ENCODE data around the gene TPRA1.

Gene TPRA1

DNA sequence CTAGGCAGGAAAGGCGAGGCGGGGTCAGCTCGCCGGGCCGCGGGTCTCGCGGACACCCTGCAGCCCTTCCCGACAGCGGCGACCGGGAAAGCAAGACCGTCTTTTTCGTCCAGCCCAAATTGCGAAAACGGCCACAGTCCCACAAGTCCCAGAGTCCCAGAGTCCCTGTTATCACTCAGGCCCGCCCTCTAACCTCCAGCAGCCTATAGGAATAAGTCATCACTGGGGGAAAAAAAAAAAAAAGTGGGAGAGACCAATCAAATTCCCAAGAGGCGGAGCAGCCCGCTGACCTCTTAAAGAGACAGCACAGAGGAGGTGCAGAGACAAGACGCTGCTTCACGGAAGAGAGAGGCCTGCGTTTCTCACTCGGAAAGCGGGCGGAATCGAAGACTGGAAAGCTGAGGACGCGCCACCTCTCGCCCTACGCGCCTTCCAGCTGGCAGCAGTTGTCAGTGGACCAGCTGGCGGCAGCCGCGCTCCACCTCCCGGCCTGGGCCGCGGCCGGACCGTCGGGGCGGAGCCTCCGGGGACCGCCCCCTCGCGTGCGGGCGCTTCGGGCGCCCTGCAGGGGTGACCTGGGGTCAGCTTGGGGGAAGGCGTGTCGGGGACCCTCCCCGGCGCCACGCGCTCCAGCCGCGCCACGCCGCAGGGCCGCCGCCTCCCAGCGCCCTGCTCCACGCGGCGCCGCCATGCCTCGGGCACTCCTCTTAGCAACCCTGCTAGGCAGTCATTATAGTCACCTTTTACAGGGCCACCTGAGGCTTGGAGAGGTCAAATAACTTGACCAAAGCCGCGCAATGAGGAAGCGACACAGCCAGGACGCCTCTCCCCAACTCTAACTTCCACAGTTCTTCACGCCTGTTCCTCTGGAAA, at the start of gene TPRA1:
Gene TPRA1, minus strand, starts transcription at position 141 of the 873 bp plus-strand sequence. CDS start 10,587 bp downstream, outside the sequence.
- DNase-seq (ENCODE audit: low read depth): peak; percentile 68

DNA sequence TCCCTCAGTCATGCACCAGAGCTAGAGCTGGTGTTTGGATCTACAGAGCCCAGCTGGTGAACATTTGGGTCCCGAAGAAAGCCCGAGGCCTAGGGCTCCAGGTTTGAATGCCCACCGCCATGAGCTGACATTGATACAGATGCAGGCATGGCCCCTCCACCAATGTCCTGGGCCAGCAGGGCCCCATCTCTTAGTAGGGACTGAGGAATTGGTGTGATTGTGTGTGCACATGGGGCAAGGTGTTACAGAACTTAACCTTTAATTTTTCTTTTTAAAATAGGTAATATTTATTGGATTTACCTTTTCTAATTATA, 49.5 kb upstream of the TPRA1 start:
- DNase-seq (ENCODE audit: low read depth): no peak

- no peak for DNase-seq (ENCODE audit: low read depth)
Observed at GRCh38 chr3:127639173-127640041, 48.9 kb upstream of the TPRA1 start.

DNA sequence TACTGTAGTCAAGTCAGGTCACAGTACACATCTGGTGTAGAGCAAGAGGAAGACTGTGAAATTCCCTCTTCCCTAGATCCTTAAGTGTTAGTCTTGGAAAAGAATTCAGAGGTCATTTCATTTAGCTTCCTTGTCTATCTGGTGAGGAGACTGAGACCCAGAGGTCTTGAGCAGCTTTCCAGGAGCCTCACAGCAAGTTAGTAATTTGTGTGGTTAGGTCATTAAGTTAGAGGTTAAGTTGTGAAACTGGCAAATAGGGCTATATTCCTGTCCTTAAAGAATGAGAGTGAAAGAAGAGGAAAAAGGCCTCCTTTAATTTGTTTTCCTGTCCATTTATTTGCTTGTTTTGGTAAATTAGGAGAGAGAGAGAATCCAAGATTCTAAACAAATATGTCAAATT, 47.4 kb upstream of the TPRA1 start:
- no peak for DNase-seq (ENCODE audit: low read depth)

DNA sequence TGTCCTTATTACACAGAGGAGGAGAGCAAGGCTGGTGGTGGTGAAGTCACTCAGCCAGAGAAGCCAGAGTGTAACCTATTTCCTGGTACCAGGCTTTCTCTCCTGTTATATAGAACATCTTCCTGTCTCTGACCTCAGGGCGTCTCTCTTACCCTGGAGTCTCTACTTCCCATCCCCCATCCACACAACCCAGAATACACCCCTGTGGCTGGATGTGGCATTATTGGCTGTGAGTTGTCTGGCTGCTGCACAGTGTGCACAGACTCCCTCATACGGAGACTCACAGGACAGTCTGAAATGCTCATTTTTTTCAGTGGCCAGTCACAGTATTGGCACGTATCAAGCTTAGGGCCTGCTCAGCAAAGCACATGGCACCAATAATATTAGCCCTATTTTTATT, 47.0 kb upstream of the TPRA1 start:
- DNase-seq (ENCODE audit: low read depth): no peak

DNA sequence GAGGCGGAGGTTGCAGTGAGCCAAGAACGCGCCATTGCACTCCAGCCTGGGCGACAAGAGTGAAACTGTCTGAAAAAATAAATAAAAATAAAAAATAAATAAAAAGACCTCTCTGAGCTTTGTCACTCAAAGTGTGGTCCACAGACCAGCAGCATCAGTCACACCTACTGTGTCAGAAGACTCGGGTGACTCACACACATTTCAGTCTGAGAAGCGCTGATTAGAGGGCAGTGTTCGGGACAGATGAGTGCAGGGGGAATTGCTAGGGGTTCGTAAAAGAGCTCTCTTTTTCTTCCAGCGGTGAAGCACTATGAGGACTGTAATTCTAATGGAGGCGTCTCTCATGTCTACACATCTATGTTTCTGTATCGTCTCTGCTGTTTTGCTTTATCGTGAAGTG, 44.1 kb upstream of the TPRA1 start:
- DNase-seq (ENCODE audit: low read depth): no peak

DNA sequence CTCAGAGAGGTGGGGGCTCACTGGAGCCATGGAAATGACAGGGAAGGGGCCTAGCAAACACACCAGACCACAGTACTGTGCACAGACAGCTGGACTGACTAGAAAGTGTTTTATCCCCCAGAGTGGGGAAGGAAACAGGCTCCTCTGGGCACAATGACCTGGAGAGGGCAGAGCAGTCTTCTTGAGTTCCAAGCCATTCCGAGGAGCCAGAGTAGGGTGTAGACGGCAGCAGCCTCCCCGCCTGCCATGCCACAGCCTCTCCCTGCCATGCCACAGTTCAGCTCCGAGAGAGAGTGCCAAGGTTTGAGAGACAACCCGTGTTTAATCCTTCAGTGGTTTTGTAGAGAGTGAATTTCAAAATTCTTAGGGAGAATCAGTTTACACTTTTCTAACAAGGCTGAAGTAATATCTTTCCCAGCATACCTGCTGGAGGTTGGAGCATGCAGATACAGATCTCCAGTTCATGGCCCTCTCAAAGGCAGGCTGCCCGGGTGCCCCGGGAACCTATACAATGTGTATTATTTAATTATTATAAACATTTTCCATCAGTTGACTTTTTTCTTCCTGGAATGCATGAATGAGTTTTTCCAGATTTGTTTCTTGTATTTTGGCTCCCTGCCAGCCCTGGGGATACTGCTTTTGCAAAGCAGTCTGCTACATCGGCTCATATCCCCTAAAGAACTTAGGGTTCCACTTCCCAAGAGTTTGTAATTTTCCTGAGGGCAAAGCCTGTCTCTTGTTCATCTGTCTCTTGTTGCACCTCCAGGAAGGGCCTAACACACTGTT, 41.7 kb upstream of the TPRA1 start:
- DNase-seq (ENCODE audit: low read depth): no peak

DNA sequence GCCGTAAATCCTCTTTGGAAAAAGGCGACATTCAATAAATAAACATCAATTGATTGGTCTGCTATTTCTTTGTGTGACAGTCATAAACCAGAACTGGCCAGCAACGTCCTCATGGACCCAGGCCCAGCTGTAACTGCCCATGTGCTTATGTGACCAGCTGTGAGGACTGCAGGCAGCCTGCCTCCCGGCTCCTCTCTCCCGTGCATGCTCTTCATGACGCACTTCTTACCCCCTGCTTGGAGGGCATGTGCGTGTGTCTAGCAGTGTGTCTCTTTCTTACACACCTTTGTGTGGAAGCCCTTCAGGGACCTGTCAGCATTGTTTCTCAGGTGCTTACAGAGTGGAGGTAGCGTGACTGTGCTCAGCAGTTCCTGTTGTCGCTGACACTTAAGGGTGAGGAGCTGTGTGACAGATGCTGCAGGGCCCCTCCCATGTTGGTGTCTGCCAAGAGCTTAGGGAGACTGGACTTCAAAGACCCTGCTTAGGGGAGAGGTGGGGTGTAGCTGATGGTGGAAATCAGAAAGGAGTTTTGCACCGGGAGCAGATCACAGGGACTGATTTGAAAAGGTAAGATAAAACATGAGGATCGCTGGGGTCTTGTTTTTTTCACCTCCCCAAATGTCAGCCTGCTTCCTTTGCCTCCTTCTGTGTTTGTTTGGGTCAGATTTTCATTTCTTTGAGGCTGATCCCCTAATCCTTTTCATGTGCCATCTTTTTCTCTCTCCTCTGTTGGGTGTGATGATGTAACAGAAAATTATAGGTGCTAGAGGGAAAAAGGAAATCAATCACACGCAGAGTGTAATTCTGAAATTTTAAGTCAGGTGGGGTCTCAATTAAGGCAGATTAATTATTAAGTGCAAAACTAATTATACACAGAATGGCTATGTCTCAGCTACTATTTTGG, 40.5 kb upstream of the TPRA1 start:
- DNase-seq (ENCODE audit: low read depth): no peak

- DNase-seq (ENCODE audit: low read depth): peak; percentile 28
Observed at GRCh38 chr3:127629467-127630403, 39.2 kb upstream of the TPRA1 start.

DNA sequence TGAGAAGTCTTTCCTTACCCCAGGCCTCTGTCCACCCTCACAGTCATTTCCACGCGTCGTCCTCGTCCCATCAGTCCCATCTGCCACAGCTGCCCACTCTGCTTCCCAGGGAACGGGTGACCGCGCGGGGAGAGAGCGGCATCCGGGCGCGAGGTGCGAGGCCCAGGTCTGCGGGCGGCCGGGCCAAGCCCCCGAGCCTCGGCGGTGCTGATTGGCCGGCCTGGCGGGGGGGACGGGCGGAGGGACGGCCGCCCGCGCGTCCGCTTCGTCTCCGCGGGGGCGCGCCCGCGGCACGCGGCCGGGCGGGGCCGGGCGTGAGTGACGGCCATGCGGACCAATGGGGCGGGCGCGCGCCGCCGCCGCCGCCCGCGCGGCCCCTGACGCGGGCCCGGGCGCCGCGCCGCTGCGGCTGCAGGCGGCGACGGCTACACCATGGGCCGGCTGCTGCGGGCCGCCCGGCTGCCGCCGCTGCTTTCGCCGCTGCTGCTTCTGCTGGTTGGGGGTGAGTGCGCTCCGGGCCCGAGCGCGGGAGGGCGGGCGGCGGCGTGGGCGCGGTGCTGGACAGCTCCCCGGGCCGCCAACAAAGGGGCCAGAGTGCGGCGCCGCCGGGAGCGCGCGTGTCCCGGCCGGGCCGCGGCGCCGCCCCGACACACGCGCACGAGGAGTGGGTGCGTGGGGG, 38.4 kb upstream of the TPRA1 start, which contains the start of gene PODXL2:
Gene PODXL2, plus strand, starts transcription at position 398 of the 679 bp plus-strand sequence. Its CDS starts 35 bp downstream, at position 433.
- peak; percentile 7 for DNase-seq (ENCODE audit: low read depth)

DNA sequence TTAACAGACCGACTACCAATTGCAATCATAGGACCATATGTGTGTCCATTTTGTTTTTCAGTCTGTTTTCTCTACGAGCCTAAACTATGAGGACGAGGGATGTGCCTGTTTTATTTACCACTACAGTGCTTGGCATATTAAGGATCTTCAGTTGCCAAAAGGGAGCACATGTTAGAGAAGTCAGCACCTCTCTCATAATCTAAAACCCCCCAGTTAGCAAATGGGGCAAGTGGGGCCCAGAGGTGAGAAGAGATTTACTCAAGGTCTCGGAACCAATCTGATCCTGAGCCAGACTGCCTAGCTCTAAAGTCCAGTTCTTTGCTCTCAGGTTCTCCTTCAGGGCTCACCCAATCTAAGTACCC, 37.9 kb upstream of the TPRA1 start:
- DNase-seq (ENCODE audit: low read depth): no peak

DNA sequence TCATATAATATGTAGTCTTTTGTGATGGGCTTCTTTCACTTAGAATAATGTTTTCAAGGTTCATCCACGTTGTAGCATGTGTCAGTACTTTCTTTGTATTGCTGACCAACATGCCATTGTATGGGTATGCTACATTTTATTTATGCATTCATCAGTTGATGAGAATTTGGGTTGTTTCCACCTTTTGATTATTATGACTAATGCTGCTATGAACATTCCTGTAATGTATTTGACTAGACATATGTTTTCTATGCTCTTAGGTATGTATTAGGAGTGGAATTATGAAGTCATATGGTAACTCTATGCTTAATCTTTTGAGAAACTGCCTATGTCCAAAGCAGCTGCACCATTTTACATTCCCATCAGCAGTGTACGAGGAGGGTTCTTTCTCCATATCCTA, 35.3 kb upstream of the TPRA1 start:
- no peak for DNase-seq (ENCODE audit: low read depth)

DNA sequence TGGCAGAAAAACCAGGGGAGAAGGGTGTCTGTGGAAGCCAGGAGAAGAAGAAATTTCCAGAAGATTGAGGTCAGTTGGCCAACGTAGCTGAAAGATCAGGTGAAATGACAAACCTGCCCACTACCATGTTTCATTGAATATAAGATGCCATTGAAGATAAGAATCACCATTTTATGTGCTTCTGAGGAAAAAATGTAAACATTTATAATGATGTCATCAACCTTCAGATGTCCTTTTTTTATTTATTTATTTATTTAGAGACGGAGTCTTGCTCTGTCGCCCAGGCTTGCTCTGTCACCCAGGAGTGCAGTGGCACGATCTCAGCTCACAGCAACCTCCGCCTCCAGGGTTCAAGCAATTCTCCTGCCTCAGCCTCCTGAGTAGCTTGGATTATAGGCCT, 33.5 kb upstream of the TPRA1 start:
- no peak for DNase-seq (ENCODE audit: low read depth)

DNA sequence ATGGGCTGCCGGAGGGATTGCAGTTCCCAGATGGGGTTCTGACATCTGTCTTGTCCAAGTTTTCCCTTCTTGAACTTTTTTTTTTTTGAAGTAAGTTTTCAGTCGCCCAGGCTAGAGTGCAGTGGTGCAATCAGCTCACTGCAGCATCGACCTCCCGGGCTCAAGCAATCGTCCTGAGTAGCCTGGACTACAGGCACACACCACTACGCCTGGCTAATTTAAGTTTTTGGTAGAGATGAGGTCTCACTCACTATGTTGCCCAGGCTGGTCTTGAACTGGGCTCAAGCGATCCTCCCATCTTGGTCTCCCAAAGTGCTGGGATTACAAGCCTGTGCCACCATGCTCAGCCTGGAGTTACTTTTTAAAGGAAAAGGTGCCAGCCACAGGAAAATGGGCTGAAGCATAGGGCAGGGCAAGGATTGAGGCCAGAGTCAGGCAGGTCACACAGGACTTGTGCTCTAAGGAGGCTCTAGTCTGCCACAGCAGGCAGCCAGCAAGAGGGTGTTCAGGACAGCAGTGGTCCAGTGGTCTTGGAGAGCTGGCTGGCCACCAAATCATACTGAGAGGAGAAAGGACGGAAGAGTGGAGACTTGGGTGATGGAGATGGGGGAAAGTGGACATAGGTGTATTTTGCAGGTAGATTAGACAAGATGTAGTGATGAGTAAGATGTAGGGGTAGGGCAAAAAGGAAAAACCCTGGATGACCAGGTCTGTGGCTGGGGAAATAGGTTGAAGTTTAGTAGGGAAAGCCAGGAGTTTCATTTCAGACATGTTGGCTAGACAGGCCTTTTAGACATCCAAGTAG, 32.4 kb upstream of the TPRA1 start:
- DNase-seq (ENCODE audit: low read depth): no peak

GRCh38 chr3:127622031-127622430, 31.5 kb upstream of the TPRA1 start:
- no peak for DNase-seq (ENCODE audit: low read depth)

DNA sequence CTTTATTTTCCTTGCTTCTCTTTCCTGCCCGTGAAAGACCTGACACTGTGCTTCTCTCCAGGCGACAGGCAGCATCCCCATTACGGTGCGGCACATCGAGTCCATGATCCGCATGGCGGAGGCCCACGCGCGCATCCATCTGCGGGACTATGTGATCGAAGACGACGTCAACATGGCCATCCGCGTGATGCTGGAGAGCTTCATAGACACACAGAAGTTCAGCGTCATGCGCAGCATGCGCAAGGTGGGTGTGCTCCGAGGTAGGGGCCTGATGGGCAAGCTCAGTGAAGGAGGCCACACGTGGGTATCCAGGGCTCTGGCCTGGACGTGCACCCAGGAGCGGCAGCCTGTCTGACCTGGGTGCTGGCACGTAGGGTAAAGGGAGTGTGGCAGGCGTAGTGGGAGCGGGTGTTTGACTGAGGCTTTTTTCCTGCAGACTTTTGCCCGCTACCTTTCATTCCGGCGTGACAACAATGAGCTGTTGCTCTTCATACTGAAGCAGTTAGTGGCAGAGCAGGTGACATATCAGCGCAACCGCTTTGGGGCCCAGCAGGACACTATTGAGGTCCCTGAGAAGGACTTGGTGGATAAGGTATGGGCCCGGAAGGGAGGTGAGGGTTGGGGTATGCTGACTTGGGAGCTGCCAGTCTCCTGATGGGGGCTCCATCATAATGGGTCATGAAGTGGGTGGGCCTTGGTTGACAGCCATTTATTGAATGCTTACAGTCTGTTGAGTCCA, 30.3 kb upstream of the TPRA1 start:
- no peak for DNase-seq (ENCODE audit: low read depth)

DNA sequence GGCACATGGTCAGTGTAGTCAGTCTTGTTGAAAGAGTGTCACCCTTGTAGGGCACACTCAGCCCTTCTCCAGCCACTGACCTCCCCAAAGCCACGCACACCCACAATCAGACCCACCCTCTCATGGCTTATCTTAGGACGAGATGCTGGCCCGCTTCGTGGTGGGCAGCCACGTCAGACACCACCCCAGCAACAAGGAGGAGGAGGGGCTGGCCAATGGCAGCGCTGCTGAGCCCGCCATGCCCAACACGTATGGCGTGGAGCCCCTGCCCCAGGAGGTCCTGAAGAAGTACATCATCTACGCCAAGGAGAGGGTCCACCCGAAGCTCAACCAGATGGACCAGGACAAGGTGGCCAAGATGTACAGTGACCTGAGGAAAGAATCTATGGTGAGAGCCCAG, 28.4 kb upstream of the TPRA1 start:
- DNase-seq (ENCODE audit: low read depth): no peak

All from stimulated activated CD8-positive, alpha-beta memory T cell treated with anti-CD3 and anti-CD28 coated beads, Interleukin-4, amount 100 ng/mL, for 24 hours (primary cell).